ENCODE results near the gene CRYL1. TPM values are rescaled to one million over a fixed set of nuclear protein-coding genes. Genes with fewer than 3 reads are reported as not detected.

CRYL1 gene
- polyA plus RNA-seq, 2 of the 4 experiments (the other 2 are of a cell fraction): 4.1 to 17.4 TPM

GRCh38 chr13:20363172-20363571, 162.5 kb downstream of the CRYL1 start:
- Histone ChIP-seq H3K4me2 (no peak overlapping the region), H3K4me1 (peaks cover 28% of the 10 kb centered on the region), H3K9me3 (no peaks in the 10 kb centered on the region), H3K4me3 (no peak overlapping the region), H3K27ac (no peak overlapping the region)
- TF ChIP-seq KDM5A (IDR thresholded peaks at IDR 0.05) (no peak), HEYL (CRISPR knock-in tag; IDR thresholded peaks at IDR 0.05) (no peak), JUN (IDR thresholded peaks at IDR 0.05) (no peak), HOXB5 (CRISPR knock-in tag; IDR thresholded peaks at IDR 0.05) (no peak), PHF8 (IDR thresholded peaks at IDR 0.05; ENCODE audit: borderline replicate concordance, low read depth) (no peak), RAD21 (conservative IDR thresholded peaks at IDR 0.05 in 1 of 2, IDR thresholded peaks at IDR 0.05 in 1 of 2) (no peak), TP53 (CRISPR knock-in tag; IDR thresholded peaks at IDR 0.05) (no peak), RCOR1 (IDR thresholded peaks at IDR 0.05; ENCODE audit: low read depth, low read length) (no peak), RNF2 (IDR thresholded peaks at IDR 0.05; ENCODE audit: borderline replicate concordance, low read depth) (no peak), CBX8 (IDR thresholded peaks at IDR 0.05) (no peak), E2F6 (IDR thresholded peaks at IDR 0.05; ENCODE audit: borderline replicate concordance, low read depth) (no peak), ZNF302 (CRISPR knock-in tag; IDR thresholded peaks at IDR 0.05) (no peak), KDM1A (IDR thresholded peaks at IDR 0.05; ENCODE audit: low read depth) (no peak), JUNB (IDR thresholded peaks at IDR 0.05) (no peak), GATA3 (IDR thresholded peaks at IDR 0.05; ENCODE audit: borderline replicate concordance) (no peak), ESRRA (IDR thresholded peaks at IDR 0.05; ENCODE audit: borderline replicate concordance, low read length) (no peak), FOSL2 (IDR thresholded peaks at IDR 0.05) (no peak), FOSL2 (CRISPR knock-in tag; IDR thresholded peaks at IDR 0.05) (no peak), CHD2 (IDR thresholded peaks at IDR 0.05; ENCODE audit: low read length, partially characterized antibody) (no peak)
- TF ChIP-seq, protein P1, sequence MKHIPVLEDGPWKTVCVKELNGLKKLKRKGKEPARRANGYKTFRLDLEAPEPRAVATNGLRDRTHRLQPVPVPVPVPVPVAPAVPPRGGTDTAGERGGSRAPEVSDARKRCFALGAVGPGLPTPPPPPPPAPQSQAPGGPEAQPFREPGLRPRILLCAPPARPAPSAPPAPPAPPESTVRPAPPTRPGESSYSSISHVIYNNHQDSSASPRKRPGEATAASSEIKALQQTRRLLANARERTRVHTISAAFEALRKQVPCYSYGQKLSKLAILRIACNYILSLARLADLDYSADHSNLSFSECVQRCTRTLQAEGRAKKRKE (CRISPR knock-in tag; IDR thresholded peaks at IDR 0.05; ENCODE audit: low read depth): no peak
- TF ChIP-seq, protein P2, sequence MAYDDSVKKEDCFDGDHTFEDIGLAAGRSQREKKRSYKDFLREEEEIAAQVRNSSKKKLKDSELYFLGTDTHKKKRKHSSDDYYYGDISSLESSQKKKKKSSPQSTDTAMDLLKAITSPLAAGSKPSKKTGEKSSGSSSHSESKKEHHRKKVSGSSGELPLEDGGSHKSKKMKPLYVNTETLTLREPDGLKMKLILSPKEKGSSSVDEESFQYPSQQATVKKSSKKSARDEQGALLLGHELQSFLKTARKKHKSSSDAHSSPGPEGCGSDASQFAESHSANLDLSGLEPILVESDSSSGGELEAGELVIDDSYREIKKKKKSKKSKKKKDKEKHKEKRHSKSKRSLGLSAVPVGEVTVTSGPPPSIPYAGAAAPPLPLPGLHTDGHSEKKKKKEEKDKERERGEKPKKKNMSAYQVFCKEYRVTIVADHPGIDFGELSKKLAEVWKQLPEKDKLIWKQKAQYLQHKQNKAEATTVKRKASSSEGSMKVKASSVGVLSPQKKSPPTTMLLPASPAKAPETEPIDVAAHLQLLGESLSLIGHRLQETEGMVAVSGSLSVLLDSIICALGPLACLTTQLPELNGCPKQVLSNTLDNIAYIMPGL (CRISPR knock-in tag; IDR thresholded peaks at IDR 0.05; ENCODE audit: borderline replicate concordance): no peak
- ATAC-seq (no peak), FAIRE-seq (no peak), DNase-seq (ENCODE audit: low read depth in 1 of 2, low spot score in 1 of 2) (no peak)
- ChIA-PET POLR2A (no interaction called here), CTCF (interaction anchor here (1.3 kb wide), 1 partner anchor 9 kb away, joined by 4 read pairs; no protein-coding TSS in a partner anchor)
- 80% methylated on average over 5 of the region's 8 CpGs for WGBS (ENCODE audit: missing lambda C conversion rate)

DNA sequence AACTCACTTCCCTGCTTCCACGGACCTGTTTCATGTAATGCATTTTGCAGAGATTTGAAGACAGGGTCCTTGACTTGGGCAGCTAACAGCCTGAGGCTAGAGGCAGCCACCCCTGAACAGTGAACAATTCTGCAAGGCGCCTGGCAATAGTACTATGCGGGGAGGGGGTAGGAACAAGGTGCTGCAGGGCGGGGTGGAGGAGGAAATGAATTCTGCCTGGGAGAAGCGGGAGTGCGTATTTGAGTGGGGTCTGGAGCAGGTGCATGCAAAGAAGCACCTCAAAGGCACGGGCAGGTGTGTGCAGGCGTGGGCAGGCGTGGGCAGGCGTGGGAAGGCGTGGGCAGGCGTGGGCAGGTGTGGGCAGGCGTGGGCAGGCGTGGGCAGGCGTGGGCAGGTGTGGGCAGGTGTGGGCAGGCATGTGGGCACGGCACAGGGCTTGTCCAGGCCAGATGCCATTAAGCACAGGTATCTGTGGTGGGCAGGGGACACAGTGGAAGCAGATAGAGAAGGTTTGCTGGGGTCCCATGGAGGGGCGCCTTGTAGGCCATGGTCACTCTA, 163.1 kb downstream of the CRYL1 start:
- no peak for TF ChIP-seq RARB (CRISPR knock-in tag; IDR thresholded peaks at IDR 0.05)
- TF ChIP-seq, protein P1 (CRISPR knock-in tag; IDR thresholded peaks at IDR 0.05; ENCODE audit: low read depth): no peak
- TF ChIP-seq, protein P3, sequence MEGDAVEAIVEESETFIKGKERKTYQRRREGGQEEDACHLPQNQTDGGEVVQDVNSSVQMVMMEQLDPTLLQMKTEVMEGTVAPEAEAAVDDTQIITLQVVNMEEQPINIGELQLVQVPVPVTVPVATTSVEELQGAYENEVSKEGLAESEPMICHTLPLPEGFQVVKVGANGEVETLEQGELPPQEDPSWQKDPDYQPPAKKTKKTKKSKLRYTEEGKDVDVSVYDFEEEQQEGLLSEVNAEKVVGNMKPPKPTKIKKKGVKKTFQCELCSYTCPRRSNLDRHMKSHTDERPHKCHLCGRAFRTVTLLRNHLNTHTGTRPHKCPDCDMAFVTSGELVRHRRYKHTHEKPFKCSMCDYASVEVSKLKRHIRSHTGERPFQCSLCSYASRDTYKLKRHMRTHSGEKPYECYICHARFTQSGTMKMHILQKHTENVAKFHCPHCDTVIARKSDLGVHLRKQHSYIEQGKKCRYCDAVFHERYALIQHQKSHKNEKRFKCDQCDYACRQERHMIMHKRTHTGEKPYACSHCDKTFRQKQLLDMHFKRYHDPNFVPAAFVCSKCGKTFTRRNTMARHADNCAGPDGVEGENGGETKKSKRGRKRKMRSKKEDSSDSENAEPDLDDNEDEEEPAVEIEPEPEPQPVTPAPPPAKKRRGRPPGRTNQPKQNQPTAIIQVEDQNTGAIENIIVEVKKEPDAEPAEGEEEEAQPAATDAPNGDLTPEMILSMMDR (IDR thresholded peaks at IDR 0.05): no peak
- TF ChIP-seq KDM1A (IDR thresholded peaks at IDR 0.05; ENCODE audit: low read depth): no peak
- CTCF ChIA-PET: no interaction called here
- WGBS (ENCODE audit: missing lambda C conversion rate): 68% methylated on average over 15 of the region's 17 CpGs
- Histone ChIP-seq H3K9me3 (no peaks in the 10 kb centered on the region), H3K4me3 (no peak overlapping the region), H3K4me2 (no peak overlapping the region), H3K4me1 (peaks cover 28% of the 10 kb centered on the region), H3K27ac (no peak overlapping the region)
- FAIRE-seq (no peak), ATAC-seq (no peak), DNase-seq (ENCODE audit: low read depth in 1 of 2, low spot score in 1 of 2) (no peak)
- POLR2A ChIA-PET: no interaction called here
